Neural cell (in vitro differentiated cells): ENCODE measurements around the gene FAM83C.

Experiments used
- CTCF ChIP-seq: fragments of 450-650 bp; IDR thresholded peaks from 2 replicates; pipeline ENCODE4 v1.5.1; 2014; ENCODE audit warnings: antibody characterized with exemption, mild to moderate bottlenecking, moderate library complexity; ENCODE audit not compliant: poor library complexity, severe bottlenecking
- EP300 ChIP-seq: fragments of 450-650 bp; conservative IDR thresholded peaks from 2 replicates; pipeline ENCODE4 v1.6.1; 2014; ENCODE audit warnings: antibody characterized with exemption, mild to moderate bottlenecking, moderate library complexity; ENCODE audit not compliant: poor library complexity, severe bottlenecking
- MXI1 ChIP-seq: fragments of 450-650 bp; conservative IDR thresholded peaks from 2 replicates; pipeline ENCODE4 v1.6.1; 2014; ENCODE audit warnings: antibody characterized with exemption, mild to moderate bottlenecking; ENCODE audit not compliant: poor library complexity, severe bottlenecking
- POLR2AphosphoS5 ChIP-seq: IDR thresholded peaks from 2 replicates; pipeline ENCODE4 v1.6.1; 2012
- SMC3 ChIP-seq: fragments of 450-650 bp; conservative IDR thresholded peaks from 2 replicates; pipeline ENCODE4 v1.6.1; 2014; ENCODE audit warnings: antibody characterized with exemption, mild to moderate bottlenecking, moderate library complexity; ENCODE audit not compliant: poor library complexity
- TAF1 ChIP-seq: IDR thresholded peaks from 2 replicates; pipeline ENCODE4 v1.6.1; 2012; ENCODE audit warnings: low read depth
- TF ChIP-seq, protein P1 (sequence below): IDR thresholded peaks from 2 replicates; pipeline ENCODE4 v1.6.1; 2012; ENCODE audit warnings: borderline replicate concordance

GRCh38 chr20:35307666-35308653, 15.7 kb upstream of the FAM83C start:
- TF ChIP-seq TAF1 (no peak), CTCF (no peak), POLR2AphosphoS5 (no peak), EP300 (no peak), SMC3 (no peak), MXI1 (no peak)
- TF ChIP-seq, protein P1, sequence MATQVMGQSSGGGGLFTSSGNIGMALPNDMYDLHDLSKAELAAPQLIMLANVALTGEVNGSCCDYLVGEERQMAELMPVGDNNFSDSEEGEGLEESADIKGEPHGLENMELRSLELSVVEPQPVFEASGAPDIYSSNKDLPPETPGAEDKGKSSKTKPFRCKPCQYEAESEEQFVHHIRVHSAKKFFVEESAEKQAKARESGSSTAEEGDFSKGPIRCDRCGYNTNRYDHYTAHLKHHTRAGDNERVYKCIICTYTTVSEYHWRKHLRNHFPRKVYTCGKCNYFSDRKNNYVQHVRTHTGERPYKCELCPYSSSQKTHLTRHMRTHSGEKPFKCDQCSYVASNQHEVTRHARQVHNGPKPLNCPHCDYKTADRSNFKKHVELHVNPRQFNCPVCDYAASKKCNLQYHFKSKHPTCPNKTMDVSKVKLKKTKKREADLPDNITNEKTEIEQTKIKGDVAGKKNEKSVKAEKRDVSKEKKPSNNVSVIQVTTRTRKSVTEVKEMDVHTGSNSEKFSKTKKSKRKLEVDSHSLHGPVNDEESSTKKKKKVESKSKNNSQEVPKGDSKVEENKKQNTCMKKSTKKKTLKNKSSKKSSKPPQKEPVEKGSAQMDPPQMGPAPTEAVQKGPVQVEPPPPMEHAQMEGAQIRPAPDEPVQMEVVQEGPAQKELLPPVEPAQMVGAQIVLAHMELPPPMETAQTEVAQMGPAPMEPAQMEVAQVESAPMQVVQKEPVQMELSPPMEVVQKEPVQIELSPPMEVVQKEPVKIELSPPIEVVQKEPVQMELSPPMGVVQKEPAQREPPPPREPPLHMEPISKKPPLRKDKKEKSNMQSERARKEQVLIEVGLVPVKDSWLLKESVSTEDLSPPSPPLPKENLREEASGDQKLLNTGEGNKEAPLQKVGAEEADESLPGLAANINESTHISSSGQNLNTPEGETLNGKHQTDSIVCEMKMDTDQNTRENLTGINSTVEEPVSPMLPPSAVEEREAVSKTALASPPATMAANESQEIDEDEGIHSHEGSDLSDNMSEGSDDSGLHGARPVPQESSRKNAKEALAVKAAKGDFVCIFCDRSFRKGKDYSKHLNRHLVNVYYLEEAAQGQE = no peak
